GM19397 (cell line): ENCODE results near the gene KCTD21.
"Not testable (repeated sequence)": the region's sequence is repeated elsewhere in the genome, so short reads cannot be mapped to it uniquely, and the experiment has no call there.

Source experiments
- ATAC-seq: cut with Tn5 transposase; IDR thresholded peaks from one replicate; pipeline ENCODE4 v1.9.1; 2021; ENCODE audit warnings: mild to moderate bottlenecking, moderate library complexity; ENCODE audit not compliant: unreplicated experiment

KCTD21 gene

DNA sequence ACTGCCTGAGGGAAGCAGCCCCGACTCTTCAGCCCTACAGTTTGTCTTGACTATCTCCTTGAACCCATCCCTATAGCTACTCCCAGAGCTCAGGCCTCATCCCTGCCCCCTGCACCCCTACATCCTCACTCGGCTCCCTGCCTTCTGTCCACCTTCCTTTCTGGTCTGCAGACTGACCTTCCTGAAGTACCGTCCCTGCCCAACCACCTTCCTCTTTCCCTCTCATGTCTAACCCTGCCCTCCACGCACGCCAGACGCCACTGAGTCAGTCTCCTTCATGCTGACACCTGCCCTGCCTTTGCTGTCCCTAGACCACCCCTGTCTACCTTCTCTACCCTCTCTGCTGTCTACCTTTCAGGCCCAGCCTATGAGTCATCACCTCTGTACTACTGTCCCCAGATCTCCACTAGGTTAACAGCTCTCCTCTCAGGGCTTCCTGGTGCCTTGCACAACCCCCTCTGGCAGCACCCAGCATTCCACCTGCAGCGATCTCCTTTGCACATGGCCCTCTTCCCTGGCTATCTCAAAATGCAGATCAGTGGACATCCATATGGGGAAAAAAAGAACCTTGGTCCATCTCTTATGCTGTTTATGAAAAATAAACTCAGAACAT lies 8.9 kb downstream of the KCTD21 start:
- ATAC-seq, result no peak

DNA sequence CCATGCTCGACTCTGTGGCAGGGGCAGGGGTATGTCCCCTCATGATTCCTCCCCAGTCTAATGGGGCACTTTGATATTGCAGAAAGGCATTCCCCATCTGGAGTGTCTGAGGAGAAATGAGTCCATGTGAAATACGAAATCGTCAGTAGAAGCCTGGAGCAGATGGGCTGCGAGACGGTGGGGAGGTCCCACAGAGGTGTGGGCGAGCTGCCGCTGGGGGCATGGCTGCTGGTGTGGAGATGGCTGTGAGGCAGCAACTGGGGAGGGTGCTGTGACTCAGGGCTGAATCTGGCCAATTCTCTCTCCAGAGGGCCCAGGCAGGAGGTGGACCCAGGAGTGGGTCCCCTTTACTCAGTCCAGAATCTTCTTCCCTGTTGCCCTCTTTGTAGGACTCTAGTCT lies 11.2 kb downstream of the KCTD21 start:
- ATAC-seq, result no peak

DNA sequence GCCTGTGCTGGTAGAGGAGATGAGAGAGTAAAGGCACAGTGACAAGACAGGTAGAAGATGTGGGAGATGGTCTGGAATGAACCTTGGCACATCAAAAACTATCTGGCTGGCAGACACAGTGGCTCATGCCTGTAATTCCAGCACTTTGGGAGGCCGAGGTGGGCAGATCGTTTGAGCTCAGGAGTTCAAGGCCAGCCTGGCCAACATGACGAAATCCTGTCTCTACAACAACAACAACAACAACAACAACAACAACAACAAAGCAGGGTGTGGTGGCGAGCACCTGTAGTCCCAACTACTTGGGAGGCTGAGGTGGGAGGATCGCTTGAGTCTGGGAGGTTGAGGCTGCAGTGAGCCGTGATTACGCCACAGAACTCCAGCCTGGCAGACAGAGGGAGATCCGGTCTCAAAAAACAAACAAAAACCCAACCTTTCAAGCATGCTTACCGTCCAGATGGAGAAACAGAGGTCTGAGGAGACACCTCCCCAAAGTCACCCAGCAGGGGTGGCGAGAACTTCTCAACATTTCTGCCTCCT lies 11.8 kb downstream of the KCTD21 start:
- ATAC-seq, result no peak

DNA sequence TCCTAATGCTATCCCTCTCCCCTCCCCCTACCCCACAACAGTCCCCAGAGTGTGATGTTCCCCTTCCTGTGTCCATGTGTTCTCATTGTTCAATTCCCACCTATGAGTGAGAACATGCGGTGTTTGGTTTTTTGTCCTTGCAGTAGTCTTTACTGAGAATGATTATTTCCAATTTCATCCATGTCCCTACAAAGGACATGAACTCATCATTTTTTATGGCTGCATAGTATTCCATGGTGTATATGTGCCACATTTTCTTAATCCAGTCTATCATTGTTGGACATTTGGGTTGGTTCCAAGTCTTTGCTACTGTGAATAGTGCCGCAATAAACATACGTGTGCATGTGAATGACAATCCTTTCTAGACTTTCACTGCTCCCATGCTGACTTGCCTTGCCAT lies 12.6 kb downstream of the KCTD21 start:
- not testable (repeated sequence) for ATAC-seq

DNA sequence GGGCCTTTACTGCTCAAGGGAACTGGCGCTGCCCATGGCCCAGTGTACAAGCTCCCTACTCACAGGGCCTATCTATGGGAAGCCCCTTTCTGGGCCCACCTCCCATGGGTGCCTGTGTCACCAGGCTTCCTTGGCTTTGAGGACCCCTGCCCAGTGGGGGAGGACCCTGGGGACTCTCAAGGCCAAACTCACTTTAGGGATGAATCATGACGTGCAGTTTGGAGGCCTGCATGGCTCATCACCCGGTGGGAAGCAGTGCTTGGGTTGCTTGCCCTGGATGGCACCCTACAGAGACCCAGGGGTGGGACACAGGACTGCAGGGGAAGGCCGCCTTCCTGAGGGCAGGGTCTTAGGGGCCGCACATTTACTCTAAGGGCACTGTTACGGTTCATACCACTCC lies 16.5 kb downstream of the KCTD21 start:
- ATAC-seq, result no peak

DNA sequence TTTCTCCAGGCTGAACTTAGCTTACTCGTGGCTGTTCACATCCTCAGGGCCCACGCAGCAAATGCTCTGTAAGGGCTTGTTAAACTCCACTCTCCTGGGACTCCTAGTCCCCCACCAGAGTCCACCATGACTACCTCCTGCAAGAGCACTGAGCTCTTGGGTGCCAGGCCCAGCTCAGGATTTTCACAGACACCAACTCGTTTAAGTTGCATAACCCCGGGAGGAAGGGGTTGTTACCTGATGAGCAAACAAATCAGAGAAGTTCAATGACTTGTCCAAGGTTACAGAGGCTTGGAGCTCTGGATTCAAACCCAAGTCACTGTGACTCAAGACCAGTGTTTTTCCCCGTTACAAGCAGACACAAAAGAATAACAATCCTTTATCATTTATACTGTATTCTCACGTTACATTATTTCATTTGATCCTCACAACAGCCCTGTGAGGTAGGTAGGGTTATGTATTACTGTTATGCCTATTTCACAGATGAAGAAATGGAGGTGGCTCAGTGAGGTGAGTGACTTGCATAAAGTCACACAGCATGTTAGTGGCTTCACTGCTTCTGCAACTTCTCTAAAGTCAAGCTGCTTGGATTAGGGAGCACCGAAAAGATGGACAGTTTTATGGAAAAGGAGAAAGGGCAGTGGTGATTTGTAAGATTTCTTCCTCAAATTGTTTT lies 17.4 kb downstream of the KCTD21 start:
- ATAC-seq, result no peak

DNA sequence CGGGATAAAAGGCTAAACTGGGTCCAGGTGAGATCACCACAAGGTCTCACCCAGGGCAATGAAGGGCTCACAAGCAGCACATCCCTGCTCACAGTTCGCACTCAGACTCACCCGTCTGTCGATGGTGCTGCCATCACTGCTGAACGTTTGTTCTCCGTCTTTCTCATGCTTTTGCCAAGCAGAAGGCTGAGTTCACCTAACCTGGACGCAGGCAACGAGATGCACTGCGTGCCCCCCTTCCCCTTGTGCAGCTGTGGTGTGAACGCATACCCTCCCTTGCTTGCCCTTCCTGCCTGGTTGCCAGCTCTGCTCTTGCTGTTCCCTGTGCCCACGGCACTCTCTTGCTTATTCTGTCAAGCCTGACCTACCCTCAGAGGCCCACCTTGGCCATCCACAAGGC lies 18.0 kb downstream of the KCTD21 start:
- ATAC-seq, result no peak

DNA sequence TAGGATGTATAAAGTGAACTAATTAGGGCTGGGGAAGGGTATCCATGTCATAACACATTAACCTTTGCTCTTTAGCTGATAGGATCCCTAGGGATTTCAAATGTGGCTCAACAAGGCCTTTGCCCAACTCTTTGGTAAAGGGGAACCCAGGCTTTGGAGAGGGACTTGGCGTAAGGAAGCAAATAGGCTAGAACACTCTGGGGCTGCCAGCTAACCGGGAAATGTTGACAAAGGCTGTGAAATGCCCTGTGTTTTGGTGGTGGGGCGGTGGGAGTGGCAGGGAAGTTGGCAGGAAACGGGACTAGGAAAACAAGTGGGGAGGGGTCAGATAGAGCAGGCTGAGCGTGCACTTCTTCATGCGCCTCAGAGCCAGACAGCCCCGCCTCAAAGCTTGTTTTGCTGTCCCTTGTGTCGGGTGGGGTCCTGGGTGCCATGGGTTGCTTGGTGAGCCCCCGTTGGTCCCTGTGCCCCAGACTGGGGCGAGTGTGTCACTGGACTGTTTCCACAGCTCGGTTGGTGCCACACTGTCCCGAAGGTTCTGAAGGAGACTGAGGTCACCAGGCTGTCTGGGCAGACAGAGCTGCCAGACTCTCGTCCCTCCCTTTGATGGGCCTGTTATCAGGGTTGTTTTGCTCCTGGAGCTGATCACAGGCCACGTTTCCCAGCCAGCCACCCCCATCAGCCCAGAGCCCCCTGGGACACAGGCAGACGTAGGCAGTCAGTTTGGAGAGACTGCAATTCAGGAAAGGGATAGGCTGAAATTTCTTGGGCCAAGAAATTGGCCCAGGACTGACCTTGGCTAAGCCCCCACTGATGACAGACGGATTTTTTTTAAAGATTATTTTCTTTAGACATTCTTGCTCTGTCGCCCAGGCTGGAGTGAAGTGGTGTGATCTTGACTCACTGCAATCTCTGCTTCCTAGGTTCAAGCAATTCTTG lies 19.6 kb downstream of the KCTD21 start:
- no peak for ATAC-seq

DNA sequence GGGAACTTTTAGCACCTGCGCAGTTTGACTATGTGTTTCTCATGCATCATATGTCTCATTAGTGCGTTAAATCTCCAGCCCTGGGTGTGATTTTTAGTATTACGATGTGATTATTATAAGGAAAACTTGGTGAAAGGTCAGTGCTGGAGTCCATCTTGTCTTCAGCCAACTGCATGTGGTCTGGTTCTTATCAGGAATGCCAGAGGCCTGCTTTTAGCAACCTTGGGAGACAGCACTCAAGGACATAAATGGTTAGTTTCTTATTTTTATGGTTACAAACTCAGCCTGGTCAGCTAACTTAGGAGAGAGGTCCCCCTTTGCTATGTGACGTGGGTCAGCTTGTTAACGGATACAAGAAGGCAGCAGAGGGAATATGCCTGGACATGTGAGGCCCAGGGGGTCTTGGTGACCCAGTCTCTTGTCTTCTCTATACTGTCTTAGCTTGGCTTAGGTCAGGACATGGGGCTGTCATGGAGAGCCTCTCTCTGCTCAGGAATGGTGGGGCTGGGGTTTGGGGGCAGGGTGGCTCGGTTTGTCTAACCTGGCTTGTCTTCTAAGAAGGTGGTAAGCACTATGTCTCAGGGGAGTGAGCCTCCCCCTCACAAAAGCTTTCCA lies 21.5 kb downstream of the KCTD21 start:
- no peak for ATAC-seq

DNA sequence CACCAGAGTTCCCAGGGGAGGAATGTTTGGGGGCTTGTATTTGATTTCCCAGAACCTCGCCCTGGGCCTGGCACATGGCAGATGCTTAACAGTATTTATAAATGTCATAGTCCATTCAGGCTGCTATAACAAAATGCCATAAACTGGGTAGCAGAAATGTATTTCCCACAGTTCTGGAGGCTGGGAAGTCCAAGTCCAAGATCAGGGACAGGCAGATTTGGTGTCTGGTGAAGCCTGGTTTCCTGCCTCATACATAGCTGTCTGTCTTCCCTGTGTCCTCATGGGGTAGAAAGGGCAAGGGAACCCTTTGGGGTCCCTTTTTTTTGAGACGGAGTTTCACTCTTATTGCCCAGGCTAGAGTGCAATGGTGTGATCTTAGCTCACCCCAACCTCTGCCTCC lies 24.0 kb downstream of the KCTD21 start:
- ATAC-seq, result no peak

DNA sequence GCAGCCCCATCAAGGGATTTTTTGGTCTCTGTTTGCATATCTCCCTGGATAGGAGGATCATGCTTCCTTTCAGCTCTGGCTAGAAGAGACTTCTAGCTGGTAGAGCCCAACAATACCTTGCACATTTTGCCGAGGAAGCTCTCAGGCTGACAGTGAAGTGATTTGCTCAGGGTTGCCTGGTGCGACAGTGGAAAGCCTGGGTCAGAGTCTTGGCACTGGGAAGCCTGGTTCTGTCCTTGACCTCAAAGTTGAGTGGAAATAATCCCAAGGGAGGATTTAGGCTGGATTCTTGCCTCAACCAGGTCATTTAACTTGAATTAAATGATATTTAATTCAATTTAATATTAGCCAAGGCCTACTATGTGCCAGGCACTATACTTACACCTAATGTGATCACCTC lies 24.6 kb downstream of the KCTD21 start:
- ATAC-seq, result no peak

DNA sequence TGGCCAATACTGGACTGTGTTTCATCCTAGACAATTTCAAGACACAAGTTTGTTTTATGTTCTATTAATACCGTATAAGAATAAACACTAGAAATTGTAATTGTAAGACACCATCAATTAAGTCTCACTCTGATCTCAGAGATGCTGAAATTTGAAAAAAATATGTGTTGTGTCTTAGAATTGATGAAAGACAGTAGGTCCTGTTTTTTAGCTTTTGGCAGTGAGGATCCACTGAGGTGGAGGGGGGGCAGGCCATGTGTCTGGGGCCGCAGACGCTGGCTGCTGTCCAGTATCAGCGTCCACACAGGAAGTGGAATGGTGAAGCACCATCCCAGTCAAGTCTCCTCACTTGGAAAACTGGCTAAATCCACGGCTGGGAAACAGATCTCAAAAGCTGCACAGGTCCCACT lies 26.5 kb downstream of the KCTD21 start:
- no peak for ATAC-seq

DNA sequence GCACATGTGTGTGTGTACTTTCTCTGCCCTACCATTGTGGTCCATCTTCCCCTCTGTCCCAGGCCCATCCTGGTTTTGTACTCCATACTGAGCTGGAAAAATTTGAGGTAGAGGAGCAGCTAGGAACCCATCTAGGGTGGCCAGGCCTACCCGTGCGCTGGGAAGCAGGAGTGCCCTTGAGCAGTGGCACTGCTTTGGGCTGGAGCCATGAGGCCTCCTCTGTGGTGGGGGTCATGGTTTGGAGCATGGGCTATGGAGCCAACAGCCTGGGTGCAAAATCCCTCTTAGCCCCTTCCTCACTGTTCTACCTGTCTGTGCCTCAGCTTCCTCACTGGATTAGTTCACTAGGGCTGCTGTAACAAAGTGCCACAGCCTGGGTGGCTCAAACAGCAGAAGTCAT lies 27.1 kb downstream of the KCTD21 start:
- ATAC-seq, result no peak

DNA sequence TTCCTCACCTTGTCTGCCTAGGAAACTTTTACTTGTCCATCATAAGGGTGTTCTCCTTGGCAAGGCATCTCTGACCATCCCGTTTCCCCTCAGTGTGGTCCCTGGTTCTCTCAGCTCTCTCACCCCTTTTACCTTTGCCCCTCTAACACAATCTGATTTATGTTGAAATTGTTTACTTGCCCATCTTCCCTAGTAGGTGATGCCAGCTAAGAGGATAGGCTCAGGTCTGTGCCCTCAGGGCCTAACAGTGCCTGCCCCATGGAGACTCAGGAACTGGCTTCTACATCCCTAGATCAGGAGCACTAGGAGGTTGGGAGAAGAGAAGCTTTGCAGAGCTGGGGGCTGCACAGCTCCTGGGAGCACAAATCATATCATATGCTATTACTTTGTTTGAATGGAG lies 27.9 kb downstream of the KCTD21 start:
- no peak for ATAC-seq

DNA sequence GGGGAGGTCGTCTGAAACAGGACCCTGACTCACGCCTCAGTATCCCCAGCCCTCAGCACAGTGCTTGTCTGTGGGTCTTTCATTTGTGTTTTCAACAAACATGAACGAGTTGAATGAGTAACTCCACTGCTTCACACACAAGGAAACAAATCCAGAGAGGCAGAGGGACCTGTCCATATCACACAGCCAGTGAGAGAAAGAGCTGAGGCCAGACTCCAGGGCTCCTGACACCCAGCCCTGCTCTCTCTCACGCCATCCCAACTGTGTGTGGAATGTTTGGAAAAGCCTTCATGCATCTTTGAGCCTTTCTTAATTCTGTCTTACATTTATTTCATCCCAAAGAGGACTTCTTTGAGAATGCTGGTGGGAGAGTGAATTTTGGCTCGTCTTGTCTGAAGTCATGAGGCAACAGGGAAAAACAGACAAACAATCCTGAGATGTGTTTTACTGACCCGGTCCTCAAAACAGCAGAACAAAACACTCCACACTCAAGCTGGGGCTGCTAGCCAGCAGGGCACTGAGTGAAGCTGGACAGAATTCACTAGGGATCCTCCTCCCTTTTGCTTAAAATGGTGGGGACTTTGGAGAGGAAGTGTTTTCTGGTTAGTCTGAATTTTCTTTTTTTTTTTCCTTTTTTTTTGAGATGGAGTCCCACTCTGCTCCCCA lies 29.3 kb downstream of the KCTD21 start:
- no peak for ATAC-seq

DNA sequence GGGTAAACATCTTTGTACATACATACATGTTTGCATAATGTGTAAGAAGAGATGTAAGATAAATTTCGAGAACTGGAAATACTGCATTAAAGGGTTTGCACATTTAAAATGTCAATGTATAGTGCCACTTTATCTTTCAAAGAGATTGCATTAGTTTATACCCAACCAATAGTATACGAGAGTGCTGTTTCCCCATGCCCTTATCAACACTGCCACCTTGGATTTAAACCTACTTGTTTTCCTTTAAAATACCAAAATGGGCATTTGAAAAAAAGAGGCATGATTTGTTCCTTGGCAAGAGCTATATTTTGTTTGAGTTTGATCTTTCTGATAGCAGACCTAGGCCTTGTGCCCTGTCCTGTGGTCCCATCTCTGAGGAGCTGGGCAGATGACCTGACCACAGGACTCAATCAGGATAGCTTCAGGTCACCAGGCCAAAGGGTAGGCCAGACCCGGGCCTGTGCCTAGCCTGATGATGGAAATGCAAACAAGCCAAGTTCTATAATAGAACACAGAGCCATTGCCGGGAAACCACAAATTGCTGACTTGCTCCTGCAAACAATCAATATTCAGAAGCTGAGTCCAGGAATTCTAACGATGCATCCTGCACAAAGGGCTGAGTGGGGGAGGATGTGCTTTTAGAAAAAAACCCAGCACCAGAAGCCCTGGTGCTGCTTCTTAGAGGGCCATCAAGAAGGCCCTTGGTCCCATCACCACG lies 32.1 kb downstream of the KCTD21 start:
- ATAC-seq, result no peak

DNA sequence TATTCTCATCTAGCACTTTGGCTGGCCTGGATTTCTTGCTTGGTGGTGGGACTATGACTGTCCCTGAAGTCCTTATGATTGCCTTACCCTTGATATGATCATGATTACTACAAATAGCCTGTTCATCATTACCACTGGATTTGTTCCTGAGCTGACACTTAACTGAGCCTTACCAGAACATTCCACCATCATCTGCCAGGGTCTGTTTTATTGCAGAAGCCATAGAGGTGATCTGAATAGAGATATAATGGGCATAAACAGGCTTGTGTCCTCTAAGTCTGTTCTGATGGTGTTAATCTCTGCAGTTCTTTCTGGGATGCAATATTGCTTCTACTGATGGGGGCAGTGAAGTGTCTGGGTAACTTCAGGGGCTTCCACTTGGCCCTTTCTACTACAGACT lies 36.6 kb downstream of the KCTD21 start:
- ATAC-seq, result no peak

DNA sequence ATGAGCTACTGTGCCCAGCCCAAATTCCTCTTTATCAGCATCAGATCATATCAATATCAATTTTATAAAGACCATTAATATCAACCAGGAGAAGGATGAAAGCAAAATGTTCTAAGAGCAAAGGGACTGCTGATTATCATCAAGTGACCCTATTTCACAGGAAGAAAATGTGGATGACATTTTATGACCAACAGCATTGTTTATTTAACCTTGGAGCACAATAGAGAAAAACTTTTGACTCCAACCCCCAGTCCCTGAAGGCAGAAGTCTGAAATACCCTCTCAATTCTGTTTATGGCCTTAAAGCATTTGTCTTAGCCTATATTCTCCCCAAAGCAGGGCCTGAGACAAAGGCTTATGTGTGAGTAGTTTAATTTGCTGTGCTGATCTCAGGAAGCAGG lies 37.7 kb downstream of the KCTD21 start:
- no peak for ATAC-seq

DNA sequence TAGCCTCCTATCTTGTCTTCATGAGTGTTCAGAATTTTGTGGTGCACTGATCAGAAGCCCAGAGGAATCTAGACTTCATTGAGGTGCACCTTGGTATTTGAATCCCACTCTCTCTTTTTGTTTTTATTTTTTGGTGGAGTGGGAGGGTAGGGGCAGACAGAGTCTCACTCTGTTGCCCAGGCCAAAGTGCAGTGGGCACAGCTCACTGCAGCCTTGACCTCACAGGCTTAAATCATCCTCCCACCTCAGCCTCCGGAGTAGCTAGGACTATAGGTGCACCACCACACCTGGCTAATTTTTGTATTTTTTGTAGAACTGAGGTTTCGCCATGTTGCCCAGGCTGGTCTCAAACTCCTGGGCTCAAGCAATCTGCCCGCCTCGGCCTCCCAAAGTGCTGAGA lies 38.1 kb downstream of the KCTD21 start:
- no peak for ATAC-seq

DNA sequence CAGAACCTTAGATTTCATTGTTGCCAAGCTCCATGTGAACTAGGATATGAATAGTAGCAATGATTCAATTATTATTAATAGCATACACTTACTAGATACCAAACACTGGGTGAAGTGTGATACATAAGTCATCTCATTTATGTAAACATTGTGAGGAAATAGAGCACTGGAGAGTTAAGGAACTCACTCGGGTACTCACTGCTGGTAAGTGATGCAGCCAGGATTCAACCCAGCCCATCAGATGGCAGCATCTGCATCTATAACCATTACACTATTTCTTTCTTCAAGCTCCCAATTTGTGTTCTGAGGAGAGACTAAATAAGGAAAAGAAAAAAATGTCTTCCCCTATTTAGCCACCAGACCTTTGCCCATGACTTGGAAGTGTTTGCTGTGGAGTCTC lies 38.8 kb downstream of the KCTD21 start:
- ATAC-seq, result no peak
